ENCODE data around the gene TBC1D22A.
"Not testable (repeated sequence)": the region's sequence is repeated elsewhere in the genome, so short reads cannot be mapped to it uniquely, and the experiment has no call there.

The TBC1D22A gene

GRCh38 chr22:47040486-47041270, 278.2 kb downstream of the TBC1D22A start:
- DNase-seq, result no peak

GRCh38 chr22:47041271-47042115, 279.0 kb downstream of the TBC1D22A start:
- DNase-seq, result no peak

GRCh38 chr22:47042116-47042825, 279.8 kb downstream of the TBC1D22A start:
- DNase-seq, result no peak

GRCh38 chr22:47042861-47043496, 280.5 kb downstream of the TBC1D22A start:
- DNase-seq, result no peak

GRCh38 chr22:47043835-47044721, 281.6 kb downstream of the TBC1D22A start:
- DNase-seq, result no peak

GRCh38 chr22:47044722-47045535, 282.5 kb downstream of the TBC1D22A start:
- no peak for DNase-seq

- no peak for DNase-seq
Observed at GRCh38 chr22:47045691-47046410, 283.4 kb downstream of the TBC1D22A start.

- DNase-seq, result no peak
Observed at GRCh38 chr22:47046411-47047065, 284.1 kb downstream of the TBC1D22A start.

- DNase-seq, result no peak
Observed at GRCh38 chr22:47047321-47048122, 285.1 kb downstream of the TBC1D22A start.

GRCh38 chr22:47048123-47049077, 285.9 kb downstream of the TBC1D22A start:
- DNase-seq, result no peak

GRCh38 chr22:47049078-47049624, 286.7 kb downstream of the TBC1D22A start:
- DNase-seq, result no peak

GRCh38 chr22:47049736-47050400, 287.4 kb downstream of the TBC1D22A start:
- not testable (repeated sequence) for DNase-seq

GRCh38 chr22:47050401-47051051, 288.1 kb downstream of the TBC1D22A start:
- DNase-seq, result no peak

- DNase-seq, result no peak
Observed at GRCh38 chr22:47051441-47052071, 289.1 kb downstream of the TBC1D22A start.

GRCh38 chr22:47052236-47053012, 290.0 kb downstream of the TBC1D22A start:
- DNase-seq, result no peak
